ENCODE measurements around the gene TP53I13. TPM values are rescaled to one million over a fixed set of nuclear protein-coding genes. Genes with fewer than 3 reads are reported as not detected.

The TP53I13 gene
- total and polyA plus RNA-seq, 2 of the 4 experiments (the other 2 are of a cell fraction) = 22.0 to 48.3 TPM

DNA sequence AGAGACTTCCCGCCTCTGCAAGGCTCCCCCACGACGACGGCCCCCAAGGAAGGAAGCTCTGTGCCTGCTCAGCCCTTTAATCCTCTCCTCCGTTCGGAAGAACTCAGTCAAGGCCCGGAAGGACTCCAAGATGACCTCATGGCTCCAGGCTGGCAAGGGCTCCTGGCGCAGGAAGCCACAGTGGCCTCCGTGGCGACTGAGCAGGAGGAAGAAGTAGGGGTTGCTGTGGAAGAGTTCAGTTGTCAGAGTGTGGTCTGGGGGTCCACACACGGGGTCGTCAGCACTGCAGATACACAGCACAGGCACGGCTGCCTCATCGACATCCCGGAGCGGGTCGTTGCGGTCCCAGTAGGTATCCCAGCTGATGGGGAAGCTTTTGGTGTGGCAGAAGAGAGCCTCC, 5.9 kb upstream of the TP53I13 start (continued):
- TF ChIP-seq NFE2L2 (IDR thresholded peaks at IDR 0.05; ENCODE audit: low read depth, low read length) (no peak), POLR2A (IDR thresholded peaks at IDR 0.05; ENCODE audit: low read depth, low read length) (no peak), MAFK (IDR thresholded peaks at IDR 0.05; ENCODE audit: low read depth, low read length) (no peak)

DNA sequence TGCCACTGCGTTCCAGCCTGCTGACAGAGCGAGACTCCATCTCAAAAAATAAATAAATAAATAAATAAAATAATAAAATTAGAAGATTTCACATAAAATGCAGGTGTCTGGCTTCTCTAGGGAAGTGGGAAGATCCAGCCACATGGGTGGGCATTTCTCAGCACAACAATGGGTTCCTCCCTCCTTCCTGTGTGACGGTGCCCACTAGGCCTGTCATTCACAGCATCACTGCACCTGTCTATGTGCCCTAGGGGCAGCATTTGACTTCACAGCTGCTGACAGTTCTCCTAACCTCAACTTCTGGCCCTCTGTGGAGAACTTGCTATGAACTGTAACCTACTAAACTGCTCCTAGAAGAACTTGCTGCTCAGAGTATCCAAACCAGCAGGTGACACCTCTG, 4.7 kb upstream of the TP53I13 start:
- POLR2A ChIA-PET (ENCODE audit: unreplicated experiment) = no interaction called here
- H4K91ac ChIP-seq (ENCODE audit: insufficient read depth, low read depth, low read length) = no peak overlapping the region

More for the DNA sequence above, 4.7 kb upstream of the TP53I13 start:
- Histone ChIP-seq H3K14ac (replicated peaks; ENCODE audit: low read depth, low read length) (no peak overlapping the region), H2AFZ (replicated peaks; ENCODE audit: low read length, poor library complexity) (no peak overlapping the region), H4K8ac (ENCODE audit: low read depth in 2 of 2, low read length in 2 of 2) (no peak overlapping the region), H3K27me3 (ENCODE audit: control insufficient read depth, insufficient read depth, low read length) (no peaks in the 10 kb centered on the region), H3K4me1 (ENCODE audit: control insufficient read depth, insufficient read depth, low read length) (no peaks in the 10 kb centered on the region; the same call in 1 of the 2 replicates), H3K9ac (ENCODE audit: low read depth, low read length) (no peak overlapping the region), H3K9me3 (ENCODE audit: control insufficient read depth, insufficient read depth, low read length) (no peaks in the 10 kb centered on the region), H2BK5ac (ENCODE audit: low read depth, low read length, poor library complexity, severe bottlenecking) (no peak overlapping the region), H2BK15ac (ENCODE audit: low read depth, low read length) (no peak overlapping the region), H3K27ac (ENCODE audit: insufficient read depth, low read length) (no peak overlapping the region), H3K4me2 (ENCODE audit: low read depth, low read length) (no peak overlapping the region), H2BK120ac (ENCODE audit: low read depth, low read length) (no peak overlapping the region), H3K4me3 (ENCODE audit: insufficient read depth, low read depth, low read length) (no peak overlapping the region), H3K4ac (ENCODE audit: low read depth, low read length) (no peak overlapping the region), H3K79me1 (ENCODE audit: low read depth in 1 of 2, low read length in 2 of 2) (peaks cover 2 to 13% of the 10 kb centered on the region in 2 experiments; a peak in 3 of 4 replicates), H3K18ac (ENCODE audit: low read depth, low read length) (no peak overlapping the region), H3K23ac (ENCODE audit: low read depth, low read length) (no peak overlapping the region), H2AK9ac (replicated peaks; ENCODE audit: low read depth, low read length, poor library complexity) (no peak overlapping the region), H3K56ac (ENCODE audit: extremely low read depth, insufficient read depth, low read length) (no peak overlapping the region), H2BK20ac (ENCODE audit: low read depth, low read length) (no peak overlapping the region), H4K20me1 (ENCODE audit: insufficient read depth, low read length) (no peaks in the 10 kb centered on the region), H3K36me3 (ENCODE audit: control insufficient read depth, insufficient read depth, low read length) (peaks cover 7% of the 10 kb centered on the region; the same call in 1 of the 2 replicates), H4K5ac (ENCODE audit: low read depth, low read length) (no peak overlapping the region), H2AK5ac (ENCODE audit: low read depth, low read length) (no peak overlapping the region), H3K9me1 (ENCODE audit: insufficient read depth, low read length) (peaks cover 2% of the 10 kb centered on the region; the same call in 1 of the 2 replicates)
- no TSS peak for BruUV-seq (replicated peaks)
- DNase-seq = no peak
- WGBS, 2 experiments (ENCODE audit: extremely low coverage in 2 of 2, insufficient read length in 1 of 2) = no CpG with 5 or more reads among the region's 3 CpGs
- no peak for ATAC-seq (ENCODE audit: low read depth)
- in situ Hi-C loops (cut with MboI; ENCODE audit: low sequenced_read_pairs) = no loop called here
- dilution Hi-C loops (cut with HindIII; ENCODE audit: low sequenced_read_pairs, unreplicated experiment) = no loop called here
- CTCF ChIA-PET = no interaction called here
- no peak for TF ChIP-seq POLR2A (IDR thresholded peaks at IDR 0.05; ENCODE audit: low read depth, low read length)
- TF ChIP-seq, protein P1, sequence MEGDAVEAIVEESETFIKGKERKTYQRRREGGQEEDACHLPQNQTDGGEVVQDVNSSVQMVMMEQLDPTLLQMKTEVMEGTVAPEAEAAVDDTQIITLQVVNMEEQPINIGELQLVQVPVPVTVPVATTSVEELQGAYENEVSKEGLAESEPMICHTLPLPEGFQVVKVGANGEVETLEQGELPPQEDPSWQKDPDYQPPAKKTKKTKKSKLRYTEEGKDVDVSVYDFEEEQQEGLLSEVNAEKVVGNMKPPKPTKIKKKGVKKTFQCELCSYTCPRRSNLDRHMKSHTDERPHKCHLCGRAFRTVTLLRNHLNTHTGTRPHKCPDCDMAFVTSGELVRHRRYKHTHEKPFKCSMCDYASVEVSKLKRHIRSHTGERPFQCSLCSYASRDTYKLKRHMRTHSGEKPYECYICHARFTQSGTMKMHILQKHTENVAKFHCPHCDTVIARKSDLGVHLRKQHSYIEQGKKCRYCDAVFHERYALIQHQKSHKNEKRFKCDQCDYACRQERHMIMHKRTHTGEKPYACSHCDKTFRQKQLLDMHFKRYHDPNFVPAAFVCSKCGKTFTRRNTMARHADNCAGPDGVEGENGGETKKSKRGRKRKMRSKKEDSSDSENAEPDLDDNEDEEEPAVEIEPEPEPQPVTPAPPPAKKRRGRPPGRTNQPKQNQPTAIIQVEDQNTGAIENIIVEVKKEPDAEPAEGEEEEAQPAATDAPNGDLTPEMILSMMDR (conservative IDR thresholded peaks at IDR 0.05; ENCODE audit: low read depth, low read length) = no peak
- no peak for TF ChIP-seq MAFK (IDR thresholded peaks at IDR 0.05; ENCODE audit: low read depth, low read length)
- no peak for TF ChIP-seq RAD21 (IDR thresholded peaks at IDR 0.05; ENCODE audit: low read length)
- no peak for TF ChIP-seq SMC3 (IDR thresholded peaks at IDR 0.05; ENCODE audit: low read depth, low read length)
- TF ChIP-seq RCOR1 (IDR thresholded peaks at IDR 0.05; ENCODE audit: insufficient replicate concordance, low read length) = no peak
- TF ChIP-seq, protein P2, sequence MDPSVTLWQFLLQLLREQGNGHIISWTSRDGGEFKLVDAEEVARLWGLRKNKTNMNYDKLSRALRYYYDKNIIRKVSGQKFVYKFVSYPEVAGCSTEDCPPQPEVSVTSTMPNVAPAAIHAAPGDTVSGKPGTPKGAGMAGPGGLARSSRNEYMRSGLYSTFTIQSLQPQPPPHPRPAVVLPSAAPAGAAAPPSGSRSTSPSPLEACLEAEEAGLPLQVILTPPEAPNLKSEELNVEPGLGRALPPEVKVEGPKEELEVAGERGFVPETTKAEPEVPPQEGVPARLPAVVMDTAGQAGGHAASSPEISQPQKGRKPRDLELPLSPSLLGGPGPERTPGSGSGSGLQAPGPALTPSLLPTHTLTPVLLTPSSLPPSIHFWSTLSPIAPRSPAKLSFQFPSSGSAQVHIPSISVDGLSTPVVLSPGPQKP (IDR thresholded peaks at IDR 0.05; ENCODE audit: borderline replicate concordance, low read depth, low read length) = no peak
- TF ChIP-seq CEBPB (IDR thresholded peaks at IDR 0.05; ENCODE audit: low read depth, low read length) = no peak
- no peak for TF ChIP-seq RFX5 (IDR thresholded peaks at IDR 0.05; ENCODE audit: low read depth, low read length)
- TF ChIP-seq NFE2L2 (IDR thresholded peaks at IDR 0.05; ENCODE audit: low read depth, low read length) = no peak
- TF ChIP-seq CHD1 (IDR thresholded peaks at IDR 0.05; ENCODE audit: low read depth, low read length) = no peak
- TF ChIP-seq BHLHE40 (IDR thresholded peaks at IDR 0.05; ENCODE audit: low read depth, low read length) = no peak
- intact Hi-C loops (cut with micrococcal nuclease) = loop anchor here (10.0 kb wide), 1 partner anchor 419 kb away; no protein-coding TSS in a partner anchor

All from IMR-90 (cell line).